Measurements from ENCODE around the gene FAM13A.

DNA sequence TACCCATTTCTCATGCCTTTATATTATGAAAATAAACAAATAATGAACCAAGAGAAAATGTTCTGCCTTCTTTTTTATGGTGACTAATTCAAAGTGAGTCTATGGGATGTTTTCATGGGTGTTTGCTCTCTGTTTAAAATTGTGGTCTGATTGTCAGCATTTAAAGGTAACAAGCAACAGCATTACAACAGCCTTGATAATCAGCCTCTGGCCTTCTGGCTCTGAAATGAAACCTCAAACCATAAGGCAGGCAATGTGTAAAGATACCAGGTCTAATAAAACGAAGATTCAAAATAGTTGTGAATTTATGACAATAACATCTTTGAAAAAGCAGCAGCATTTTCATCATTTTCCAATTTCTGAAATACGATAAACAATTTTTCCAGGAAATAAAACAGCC lies 63.7 kb downstream of the FAM13A start:
- TF ChIP-seq, protein P1, sequence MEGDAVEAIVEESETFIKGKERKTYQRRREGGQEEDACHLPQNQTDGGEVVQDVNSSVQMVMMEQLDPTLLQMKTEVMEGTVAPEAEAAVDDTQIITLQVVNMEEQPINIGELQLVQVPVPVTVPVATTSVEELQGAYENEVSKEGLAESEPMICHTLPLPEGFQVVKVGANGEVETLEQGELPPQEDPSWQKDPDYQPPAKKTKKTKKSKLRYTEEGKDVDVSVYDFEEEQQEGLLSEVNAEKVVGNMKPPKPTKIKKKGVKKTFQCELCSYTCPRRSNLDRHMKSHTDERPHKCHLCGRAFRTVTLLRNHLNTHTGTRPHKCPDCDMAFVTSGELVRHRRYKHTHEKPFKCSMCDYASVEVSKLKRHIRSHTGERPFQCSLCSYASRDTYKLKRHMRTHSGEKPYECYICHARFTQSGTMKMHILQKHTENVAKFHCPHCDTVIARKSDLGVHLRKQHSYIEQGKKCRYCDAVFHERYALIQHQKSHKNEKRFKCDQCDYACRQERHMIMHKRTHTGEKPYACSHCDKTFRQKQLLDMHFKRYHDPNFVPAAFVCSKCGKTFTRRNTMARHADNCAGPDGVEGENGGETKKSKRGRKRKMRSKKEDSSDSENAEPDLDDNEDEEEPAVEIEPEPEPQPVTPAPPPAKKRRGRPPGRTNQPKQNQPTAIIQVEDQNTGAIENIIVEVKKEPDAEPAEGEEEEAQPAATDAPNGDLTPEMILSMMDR (IDR thresholded peaks at IDR 0.05) = no peak
- TF ChIP-seq POLR2A (IDR thresholded peaks at IDR 0.05) = no peak

Data from esophagus squamous epithelium (tissue), 4 donors.